Stimulated activated naive CD8-positive, alpha-beta T cell treated with anti-CD3 and anti-CD28 coated beads, Interleukin-15, Interleukin-2, amounts not matched to agents 100 U/mL and 50 U/mL, for 24 hours (primary cell): ENCODE data around the gene ZFR2.

Experiments
- ATAC-seq: fragments of 150-1000 bp; cut with Tn5 transposase; one replicate; pipeline ENCODE4 v1.10.0; 2021
- DNase-seq: peaks from one replicate; pipeline ENCODE4 v3.0.0; 2021

ZFR2 gene

DNA sequence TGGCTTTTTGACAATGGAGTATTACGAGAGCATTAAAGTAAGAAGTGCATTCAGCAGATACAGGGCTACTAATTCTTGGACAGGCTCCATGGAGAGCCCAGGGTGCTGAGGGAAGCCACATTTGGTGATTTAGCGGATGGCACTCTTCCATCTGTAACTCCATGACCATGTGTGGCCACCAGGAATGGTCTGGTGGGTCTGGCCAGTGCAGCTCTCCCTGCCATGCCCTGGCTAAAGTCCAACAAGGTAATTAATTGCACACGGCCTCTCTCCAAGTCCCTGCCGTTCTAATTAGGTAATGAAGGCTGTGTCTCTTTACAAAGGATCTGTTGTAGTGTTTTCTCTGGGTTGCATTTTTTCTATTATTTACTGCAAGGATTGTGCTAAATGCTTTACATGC lies 4.3 kb upstream of the ZFR2 start:
- DNase-seq (no peak), ATAC-seq (no peak)

DNA sequence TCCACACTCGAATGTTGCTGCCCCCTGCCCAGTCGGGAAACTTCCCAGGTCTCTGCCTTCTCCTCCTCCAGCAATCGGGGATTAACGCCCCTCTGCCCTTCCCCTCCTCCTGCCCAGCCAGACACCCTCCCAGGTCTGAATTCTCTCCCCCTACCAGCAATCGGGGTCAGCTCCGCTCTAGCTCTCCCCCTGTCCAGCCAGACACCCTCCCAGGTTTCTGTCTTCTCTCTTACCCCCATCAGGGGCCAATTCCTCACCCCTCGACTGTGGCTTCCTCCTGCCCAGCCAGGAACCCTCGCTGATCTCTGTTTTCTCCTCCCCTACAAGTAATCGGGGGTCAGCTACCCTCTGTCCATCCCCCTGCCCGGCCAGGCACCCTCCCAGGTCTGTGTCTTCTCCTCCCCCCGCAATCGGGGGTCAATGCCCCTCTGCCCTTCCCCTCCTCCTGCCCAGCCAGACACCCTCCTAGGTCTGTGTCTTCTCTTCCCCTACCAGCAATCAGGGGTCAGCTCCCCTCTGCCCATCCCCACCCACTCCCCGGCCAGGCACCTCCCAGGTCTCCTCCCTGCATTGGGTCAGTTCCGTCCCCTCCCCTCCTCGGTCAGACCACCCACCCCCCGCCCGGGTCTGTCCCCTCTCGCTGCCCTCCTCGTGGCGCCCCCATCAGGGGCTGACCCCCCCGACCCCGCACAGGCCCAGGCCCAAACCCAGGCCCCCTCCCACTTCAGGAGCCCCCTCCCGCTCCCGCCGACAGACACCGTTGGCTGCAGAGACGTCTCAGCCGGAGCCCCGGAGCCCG lies 668 bp downstream of the ZFR2 start:
- no peak for ATAC-seq
- DNase-seq = no peak

GRCh38 chr19:3866910-3867638 lies 1.8 kb downstream of the ZFR2 start:
- no peak for DNase-seq
- ATAC-seq = no peak

GRCh38 chr19:3863648-3864047 lies 5.2 kb downstream of the ZFR2 start:
- ATAC-seq = no peak
- DNase-seq = no peak

DNA sequence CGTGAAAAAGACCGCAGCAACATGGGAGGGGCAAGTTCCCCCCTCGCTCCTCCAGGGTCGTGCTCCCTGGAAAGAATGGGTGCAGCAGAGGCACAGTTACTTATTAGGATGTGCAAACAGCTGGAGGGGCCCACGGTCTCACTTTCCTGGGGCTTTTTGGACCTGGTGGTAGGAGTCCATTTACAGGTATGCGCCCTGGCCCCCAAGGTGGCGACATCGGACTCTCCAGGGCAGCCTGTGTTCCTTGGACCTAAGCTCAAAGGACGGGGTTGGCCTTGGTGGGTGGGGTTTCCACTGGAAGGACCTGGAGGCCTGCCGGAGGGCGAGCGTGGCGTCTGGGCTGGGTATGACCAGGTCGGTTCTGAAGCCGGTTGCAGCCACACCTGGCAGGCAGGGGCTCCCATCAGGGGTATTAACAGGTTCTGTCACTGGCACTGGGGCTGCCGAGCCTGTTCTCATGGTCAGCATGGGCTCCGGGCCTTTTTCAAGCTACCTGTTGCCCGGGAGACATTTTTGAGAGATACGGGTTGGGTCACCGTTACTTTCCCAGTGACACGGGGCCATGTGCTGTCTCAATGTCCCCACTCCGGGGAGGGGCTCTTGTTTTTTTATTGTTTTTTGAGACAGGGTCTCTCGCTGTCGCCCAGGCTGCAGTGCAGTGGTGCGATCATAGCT lies 5.9 kb downstream of the ZFR2 start:
- DNase-seq = no peak
- ATAC-seq = no peak

DNA sequence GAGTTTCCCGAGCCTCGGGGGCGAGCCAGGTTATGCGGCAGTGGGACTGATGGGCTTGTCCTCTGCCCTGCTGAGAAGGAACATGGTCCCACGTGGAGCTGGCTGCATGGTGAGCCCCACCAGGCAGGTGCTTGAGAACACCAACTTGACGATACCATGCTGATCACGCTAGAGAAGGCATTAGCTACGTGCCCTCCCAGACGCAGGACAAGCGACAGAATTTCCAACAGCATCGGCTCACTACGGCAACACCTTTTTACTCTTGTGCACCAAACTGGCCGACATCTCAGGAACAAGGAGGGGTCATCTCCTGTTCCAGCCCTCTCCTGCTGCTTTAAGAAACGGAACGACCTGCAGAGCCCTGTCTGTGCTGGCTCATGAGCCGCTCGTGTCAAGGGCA lies 8.3 kb downstream of the ZFR2 start:
- no peak for ATAC-seq
- no peak for DNase-seq

DNA sequence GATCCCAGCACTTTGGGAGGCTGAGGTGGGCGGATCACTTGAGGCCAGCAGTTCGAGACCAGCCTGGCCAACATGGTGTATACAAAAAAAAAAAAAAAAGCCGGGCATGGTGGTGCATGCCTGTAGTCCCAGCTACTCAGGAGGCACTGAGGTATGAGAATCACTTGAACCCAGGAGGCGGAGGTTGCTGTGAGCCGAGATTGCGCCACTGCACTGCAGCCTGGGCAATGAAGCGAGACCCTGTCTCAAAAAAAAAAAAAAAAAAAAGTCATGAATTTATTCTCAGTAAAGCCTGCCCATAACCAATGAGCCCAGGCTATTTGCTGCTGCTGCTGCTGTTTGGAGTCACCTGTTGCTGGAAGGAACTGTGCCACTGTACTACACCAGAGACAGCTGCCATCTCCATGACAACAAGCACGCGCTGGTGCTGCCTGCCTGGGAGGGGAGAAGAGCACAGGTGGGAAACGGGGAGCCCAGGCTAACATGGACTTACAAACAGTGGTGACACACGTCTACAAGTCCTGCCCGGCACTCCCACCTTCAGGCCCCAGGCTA lies 11.3 kb downstream of the ZFR2 start:
- ATAC-seq = no peak
- no peak for DNase-seq

DNA sequence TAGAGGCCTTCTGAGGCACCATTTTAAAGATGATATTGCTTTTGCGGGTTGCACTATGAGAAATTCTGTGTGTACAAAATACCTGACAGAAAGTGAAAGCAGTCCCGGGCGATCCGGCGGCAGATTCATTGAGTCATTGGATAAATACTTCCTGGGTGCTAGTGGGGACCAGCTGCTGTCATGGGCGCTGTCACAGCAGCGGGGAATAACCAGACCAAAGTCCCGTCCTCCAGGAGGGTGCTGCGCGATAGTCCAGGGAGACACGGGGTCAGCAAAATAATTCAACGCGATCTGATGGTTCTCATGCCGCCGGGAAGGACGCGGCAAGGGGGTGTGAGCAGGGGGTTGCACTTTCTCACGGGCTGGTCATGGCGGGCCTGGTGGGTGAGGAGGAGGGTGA lies 13.5 kb downstream of the ZFR2 start:
- no peak for DNase-seq
- ATAC-seq = no peak

- DNase-seq (peak; percentile 13), ATAC-seq (no peak)
These were observed 16.1 kb downstream of the ZFR2 start for GRCh38 chr19:3852614-3853254.

GRCh38 chr19:3852177-3852511 lies 16.7 kb downstream of the ZFR2 start:
- no peak for ATAC-seq
- no peak for DNase-seq

GRCh38 chr19:3851254-3852176 lies 17.3 kb downstream of the ZFR2 start:
- DNase-seq (no peak), ATAC-seq (no peak)

DNA sequence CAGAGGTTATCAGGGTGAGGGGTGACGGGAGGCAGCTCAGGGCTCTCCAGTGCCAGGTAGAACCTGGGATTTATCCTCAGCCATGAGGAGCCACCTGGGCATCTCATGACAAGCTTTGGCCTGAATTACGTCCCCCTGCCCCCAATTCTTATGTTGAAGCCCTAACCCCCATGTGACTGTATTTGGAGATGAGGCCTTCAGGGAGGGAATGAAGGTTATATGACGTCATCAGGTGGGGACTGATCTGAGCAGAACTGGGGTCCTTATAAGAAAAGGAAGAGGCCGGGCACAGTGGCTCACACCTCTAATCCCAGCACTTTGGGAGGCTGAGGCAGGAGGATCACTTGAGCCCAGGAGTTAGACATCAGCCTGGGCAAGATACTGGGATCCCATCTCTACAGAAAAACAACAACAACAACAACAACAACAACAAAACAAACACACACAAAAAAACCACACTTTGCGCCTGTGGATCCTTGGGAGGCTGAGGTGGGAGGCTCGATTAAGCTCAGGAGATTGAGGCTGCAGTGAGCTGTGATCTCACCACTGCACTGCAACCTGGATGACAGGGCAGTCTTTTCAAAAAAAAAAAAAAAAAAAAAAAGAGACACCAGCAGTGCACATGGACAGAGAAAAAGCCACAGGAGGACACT lies 18.4 kb downstream of the ZFR2 start:
- no peak for ATAC-seq
- DNase-seq = no peak

DNA sequence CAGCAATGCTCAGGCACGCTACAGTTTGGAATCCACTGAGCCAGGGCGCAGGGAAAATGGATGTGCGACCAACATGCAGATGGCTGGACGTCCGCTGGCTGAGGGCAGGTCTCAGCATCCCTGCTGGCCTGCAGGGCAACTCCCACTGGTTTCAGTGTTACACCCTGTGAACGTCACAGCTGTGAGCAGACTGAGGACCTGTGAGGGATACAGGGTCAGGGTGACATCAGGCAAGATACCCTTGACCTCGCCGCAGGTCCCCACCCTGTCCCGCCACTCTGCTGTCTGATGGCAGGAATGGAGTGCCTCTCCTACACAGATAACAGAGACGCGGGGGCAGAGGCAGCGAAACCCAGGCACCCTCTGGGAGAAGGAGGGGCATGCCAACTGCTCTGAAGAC lies 19.1 kb downstream of the ZFR2 start:
- DNase-seq (no peak), ATAC-seq (no peak)

- ATAC-seq (peak; percentile 23), DNase-seq (peak; percentile 45)
These were observed 19.7 kb downstream of the ZFR2 start for GRCh38 chr19:3849092-3849491.

DNA sequence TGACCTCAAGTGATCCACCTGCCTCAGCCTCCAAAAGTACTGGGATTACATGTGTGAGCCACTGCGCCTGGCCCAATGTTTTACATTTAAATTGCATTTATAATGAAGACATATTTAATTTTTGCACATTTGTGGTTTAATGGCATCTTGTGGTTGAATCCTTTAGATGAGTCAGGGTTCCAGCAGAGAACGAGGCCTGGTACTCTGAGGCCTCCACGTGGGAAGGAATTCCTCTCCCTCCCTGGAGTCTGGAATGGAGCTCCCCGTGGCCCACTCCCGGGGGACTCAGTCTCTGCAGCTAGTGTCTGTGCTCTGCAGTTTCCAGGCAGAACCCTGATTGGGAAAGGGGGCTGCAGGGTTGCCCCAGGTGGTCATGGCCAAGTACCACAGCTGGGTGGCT lies 24.2 kb downstream of the ZFR2 start:
- no peak for DNase-seq
- ATAC-seq = no peak

- no peak for DNase-seq
- ATAC-seq = no peak
These were observed 25.9 kb downstream of the ZFR2 start for GRCh38 chr19:3842948-3843347.

DNA sequence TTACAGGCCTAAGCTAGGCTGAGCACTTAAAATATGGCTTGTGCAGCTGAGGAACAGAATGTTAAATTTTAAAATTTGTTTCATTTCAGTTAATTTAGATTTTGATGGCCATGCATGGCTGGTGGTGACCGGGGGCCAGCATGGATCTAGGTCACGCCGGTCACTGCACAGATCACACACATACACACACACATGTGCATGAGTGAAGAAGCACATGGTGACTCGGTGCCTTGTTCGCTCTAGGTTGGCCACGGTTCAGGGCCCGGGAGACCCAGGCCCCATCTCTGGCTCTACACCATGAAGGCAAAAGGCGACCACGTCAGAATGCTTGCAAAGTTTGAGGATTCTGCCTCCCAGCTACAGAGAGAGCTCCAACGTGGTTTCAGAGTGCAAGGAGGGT lies 28.0 kb downstream of the ZFR2 start:
- DNase-seq (no peak), ATAC-seq (no peak)

DNA sequence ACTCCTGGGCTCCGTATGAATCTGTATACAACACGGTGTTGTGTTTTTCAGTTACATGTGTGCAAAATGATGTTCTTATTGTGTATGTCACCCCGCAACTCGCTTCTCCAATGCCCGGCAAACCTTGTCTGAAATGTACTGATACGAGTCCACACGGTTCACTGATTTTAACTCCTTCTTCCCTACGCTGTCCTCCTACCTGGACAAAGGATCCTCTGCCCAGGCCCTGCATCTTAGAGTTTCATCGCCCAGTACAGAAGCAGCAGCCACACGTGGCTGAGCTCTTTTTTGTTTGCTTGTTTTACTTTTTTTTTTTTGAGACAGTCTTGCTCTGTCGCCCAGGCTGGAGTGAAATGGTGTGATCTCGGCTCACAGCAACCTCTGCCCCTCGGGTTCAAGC lies 28.9 kb downstream of the ZFR2 start:
- DNase-seq (no peak), ATAC-seq (no peak)

- DNase-seq = no peak
These were observed 30.2 kb downstream of the ZFR2 start for GRCh38 chr19:3838661-3839060.

DNA sequence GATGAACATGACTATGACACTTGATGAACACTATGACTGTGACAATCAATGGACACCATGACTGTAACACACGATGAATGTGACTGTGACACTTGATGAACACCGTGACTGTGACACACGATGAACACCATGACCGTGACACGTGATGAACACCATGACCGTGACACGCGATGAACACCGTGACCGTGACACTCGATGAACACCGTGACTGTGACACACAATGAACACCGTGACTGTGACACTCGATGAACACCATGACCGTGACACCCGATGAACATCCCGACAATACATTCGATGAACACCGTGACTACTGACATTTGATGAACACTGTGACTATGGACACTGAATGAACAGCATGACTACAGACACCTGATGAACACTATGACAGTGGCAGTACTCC lies 30.9 kb downstream of the ZFR2 start:
- DNase-seq = no peak
- ATAC-seq = no peak

More at GRCh38 chr19:3838661-3839060, 30.2 kb downstream of the ZFR2 start:
- no peak for ATAC-seq

DNA sequence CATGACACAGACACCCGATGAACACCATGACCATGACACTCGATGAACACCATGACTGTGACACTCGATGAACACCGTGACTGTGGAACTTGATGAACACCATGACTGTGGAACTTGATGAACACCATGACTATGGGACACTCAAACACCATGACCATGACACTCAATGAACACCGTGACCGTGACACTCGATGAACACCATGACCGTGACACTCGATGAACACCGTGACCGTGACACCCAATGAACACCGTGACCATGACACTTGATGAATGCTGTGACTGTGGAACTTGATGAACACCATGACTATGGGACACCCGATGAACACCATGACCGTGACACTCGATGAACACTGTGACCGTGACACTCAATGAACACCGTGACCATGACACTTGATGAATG lies 31.5 kb downstream of the ZFR2 start:
- ATAC-seq = no peak
- no peak for DNase-seq
